HFF-Myc (cell line): Measurements from ENCODE around the gene PPIC.

ENCODE experiments used
- DNase-seq: peaks from one replicate; pipeline ENCODE4 v3.0.0-alpha.2; 2011; ENCODE audit warnings: low read depth; ENCODE audit errors: extremely low read depth
- H3K4me3 ChIP-seq: replicated peaks from 2 replicates; pipeline ENCODE4 v1.5.1; 2011; ENCODE audit warnings: low read depth, mild to moderate bottlenecking, control low read depth, low read length
- TF ChIP-seq, protein P1 (sequence below): IDR thresholded peaks from 2 replicates; pipeline ENCODE4 v1.5.1; 2012; ENCODE audit warnings: mild to moderate bottlenecking, low read depth, low read length, control low read depth; ENCODE audit errors: missing control alignments

PPIC gene

DNA sequence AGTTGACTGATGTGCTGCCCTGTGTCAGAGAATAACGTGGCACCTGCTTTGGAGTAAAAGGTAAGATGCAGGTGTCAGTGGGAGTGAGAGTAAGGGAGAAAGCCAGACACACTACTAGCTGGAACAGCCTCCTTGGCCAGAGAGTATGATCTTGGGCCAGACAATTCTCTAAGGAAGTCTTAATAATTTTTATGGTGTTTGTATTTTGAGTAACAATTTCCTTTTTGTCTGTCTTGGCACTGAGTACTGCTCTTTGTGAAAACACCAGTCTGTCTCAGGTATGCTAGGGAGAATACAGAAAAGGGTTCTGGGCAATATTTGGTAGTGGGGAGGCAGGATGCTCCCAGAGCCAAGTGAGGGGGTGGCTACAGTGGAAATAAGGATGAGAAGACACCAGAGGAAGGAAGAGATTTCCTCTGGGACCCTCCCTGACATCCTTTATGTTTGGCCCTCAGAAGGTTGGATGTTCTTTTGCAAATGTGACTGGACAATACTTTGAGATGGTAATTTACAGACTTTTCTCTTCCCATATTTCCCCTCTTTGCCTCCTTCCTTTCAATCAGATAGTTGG lies 31.9 kb upstream of the PPIC start:
- TF ChIP-seq, protein P1, sequence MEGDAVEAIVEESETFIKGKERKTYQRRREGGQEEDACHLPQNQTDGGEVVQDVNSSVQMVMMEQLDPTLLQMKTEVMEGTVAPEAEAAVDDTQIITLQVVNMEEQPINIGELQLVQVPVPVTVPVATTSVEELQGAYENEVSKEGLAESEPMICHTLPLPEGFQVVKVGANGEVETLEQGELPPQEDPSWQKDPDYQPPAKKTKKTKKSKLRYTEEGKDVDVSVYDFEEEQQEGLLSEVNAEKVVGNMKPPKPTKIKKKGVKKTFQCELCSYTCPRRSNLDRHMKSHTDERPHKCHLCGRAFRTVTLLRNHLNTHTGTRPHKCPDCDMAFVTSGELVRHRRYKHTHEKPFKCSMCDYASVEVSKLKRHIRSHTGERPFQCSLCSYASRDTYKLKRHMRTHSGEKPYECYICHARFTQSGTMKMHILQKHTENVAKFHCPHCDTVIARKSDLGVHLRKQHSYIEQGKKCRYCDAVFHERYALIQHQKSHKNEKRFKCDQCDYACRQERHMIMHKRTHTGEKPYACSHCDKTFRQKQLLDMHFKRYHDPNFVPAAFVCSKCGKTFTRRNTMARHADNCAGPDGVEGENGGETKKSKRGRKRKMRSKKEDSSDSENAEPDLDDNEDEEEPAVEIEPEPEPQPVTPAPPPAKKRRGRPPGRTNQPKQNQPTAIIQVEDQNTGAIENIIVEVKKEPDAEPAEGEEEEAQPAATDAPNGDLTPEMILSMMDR, result no peak
- DNase-seq, result no peak
- H3K4me3 ChIP-seq, result no peak overlapping the region

- DNase-seq, result no peak
- TF ChIP-seq, protein P1, result no peak
- H3K4me3 ChIP-seq, result no peak overlapping the region
Observed at GRCh38 chr5:123066016-123066415, 29.5 kb upstream of the PPIC start.

- TF ChIP-seq, protein P1, result no peak
- no peak for DNase-seq
Observed at GRCh38 chr5:123059455-123059854, 22.9 kb upstream of the PPIC start.

GRCh38 chr5:123051206-123051605 lies 14.7 kb upstream of the PPIC start:
- no peak overlapping the region for H3K4me3 ChIP-seq
- DNase-seq, result no peak
- TF ChIP-seq, protein P1, result no peak

More at GRCh38 chr5:123059455-123059854, 22.9 kb upstream of the PPIC start:
- H3K4me3 ChIP-seq, result no peak overlapping the region

DNA sequence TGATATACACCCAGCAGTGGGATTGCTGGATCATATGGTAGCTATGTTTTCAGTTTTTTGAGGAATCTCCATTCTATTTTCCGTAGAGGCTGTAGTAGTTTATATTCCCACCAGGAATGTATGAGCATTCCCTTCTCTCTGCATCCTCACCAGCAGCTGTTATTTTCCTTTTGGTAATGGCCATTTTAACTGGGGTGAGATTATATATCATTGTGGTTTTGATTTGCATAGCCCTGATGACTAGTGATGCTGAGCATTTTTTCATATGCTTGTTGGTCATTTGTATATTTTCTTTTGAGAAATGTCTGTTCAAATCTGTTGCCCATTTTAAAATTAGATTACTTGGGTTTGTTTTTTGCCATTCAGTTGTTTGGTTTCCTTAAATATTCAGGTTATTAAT lies 11.2 kb upstream of the PPIC start:
- no peak overlapping the region for H3K4me3 ChIP-seq
- TF ChIP-seq, protein P1, result no peak
- DNase-seq, result no peak

DNA sequence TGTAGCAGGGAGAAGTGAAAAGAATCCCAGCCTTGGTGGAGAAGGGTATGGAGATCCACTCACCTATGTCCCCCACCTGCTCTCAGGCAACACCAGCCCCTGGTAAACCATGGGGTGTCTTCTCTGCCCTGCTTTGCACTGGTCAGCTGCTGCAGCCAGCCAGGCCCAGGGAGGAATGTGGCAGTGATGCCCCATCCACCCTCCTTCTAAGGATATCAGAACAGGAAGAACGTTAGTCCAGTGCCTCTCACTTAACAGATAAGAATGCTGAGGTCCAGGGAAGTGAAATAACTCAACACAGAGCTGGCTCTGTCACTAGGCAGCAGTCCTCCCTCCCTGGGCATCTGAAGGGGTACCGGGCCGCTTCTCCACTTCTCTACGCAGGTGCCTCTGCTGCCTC lies 9.7 kb upstream of the PPIC start:
- no peak for DNase-seq
- TF ChIP-seq, protein P1, result no peak
- H3K4me3 ChIP-seq, result no peak overlapping the region
